ENCODE data around the gene FAM161A.
"Not testable (repeated sequence)": the region's sequence is repeated elsewhere in the genome, so short reads cannot be mapped to it uniquely, and the experiment has no call there.

FAM161A gene

GRCh38 chr2:61882850-61883249, 29.0 kb upstream of the FAM161A start:
- no peak overlapping the region for H3K4me3 ChIP-seq (ENCODE audit: control insufficient read depth, low read depth, low read length)
- no peak for DNase-seq (ENCODE audit: low read depth)
- TF ChIP-seq CTCF (conservative IDR thresholded peaks at IDR 0.05; ENCODE audit: control insufficient read depth, insufficient read depth, low read depth, low read length), result no peak

GRCh38 chr2:61879351-61879750, 25.5 kb upstream of the FAM161A start:
- DNase-seq (ENCODE audit: low read depth), result not testable (repeated sequence)

GRCh38 chr2:61878761-61879160, 24.9 kb upstream of the FAM161A start:
- no peak overlapping the region for H3K4me3 ChIP-seq (ENCODE audit: control insufficient read depth, low read depth, low read length)
- no peak for DNase-seq (ENCODE audit: low read depth)
- no peak for TF ChIP-seq CTCF (conservative IDR thresholded peaks at IDR 0.05; ENCODE audit: control insufficient read depth, insufficient read depth, low read depth, low read length)

More at GRCh38 chr2:61879351-61879750, 25.5 kb upstream of the FAM161A start:
- not testable (repeated sequence) for H3K4me3 ChIP-seq (ENCODE audit: control insufficient read depth, low read depth, low read length)

- H3K4me3 ChIP-seq (ENCODE audit: control insufficient read depth, low read depth, low read length), result no peak overlapping the region
- no peak for DNase-seq (ENCODE audit: low read depth)
- TF ChIP-seq CTCF (conservative IDR thresholded peaks at IDR 0.05; ENCODE audit: control insufficient read depth, insufficient read depth, low read depth, low read length), result no peak
Measured at GRCh38 chr2:61877571-61878245, 23.8 kb upstream of the FAM161A start.

- no peak for TF ChIP-seq CTCF (conservative IDR thresholded peaks at IDR 0.05; ENCODE audit: control insufficient read depth, insufficient read depth, low read depth, low read length)
- no peak for DNase-seq (ENCODE audit: low read depth)
- no peak overlapping the region for H3K4me3 ChIP-seq (ENCODE audit: control insufficient read depth, low read depth, low read length)
Measured at GRCh38 chr2:61876400-61876799, 22.5 kb upstream of the FAM161A start.

GRCh38 chr2:61866482-61867089, 12.7 kb upstream of the FAM161A start:
- not testable (repeated sequence) for H3K4me3 ChIP-seq (ENCODE audit: control insufficient read depth, low read depth, low read length); DNase-seq (ENCODE audit: low read depth)

GRCh38 chr2:61862085-61862484, 8.2 kb upstream of the FAM161A start:
- TF ChIP-seq CTCF (conservative IDR thresholded peaks at IDR 0.05; ENCODE audit: control insufficient read depth, insufficient read depth, low read depth, low read length), result no peak
- DNase-seq (ENCODE audit: low read depth), result no peak
- H3K4me3 ChIP-seq (ENCODE audit: control insufficient read depth, low read depth, low read length), result no peak overlapping the region

GRCh38 chr2:61857224-61857623, 3.4 kb upstream of the FAM161A start:
- no peak for TF ChIP-seq CTCF (conservative IDR thresholded peaks at IDR 0.05; ENCODE audit: control insufficient read depth, insufficient read depth, low read depth, low read length)
- no peak for DNase-seq (ENCODE audit: low read depth)
- H3K4me3 ChIP-seq (ENCODE audit: control insufficient read depth, low read depth, low read length), result no peak overlapping the region

Measured in fibroblast of mammary gland (primary cell).